Liver (tissue), 3 donors: ENCODE measurements around the gene GUCA2A.

ENCODE experiments used
- CTCF ChIP-seq: fragments of 150-350 bp; IDR thresholded peaks from 2 replicates; pipeline ENCODE4 v1.5.1; 2017; ENCODE audit warnings: improper control_type of control experiment, low read depth, low read length; ENCODE audit not compliant: missing input control
- EGR1 ChIP-seq, 2 donors: IDR thresholded peaks; 2 replicates each; pipeline ENCODE4 v1.6.1; 2016 to 2018; ENCODE audit warnings: antibody characterized with exemption in 2 of 2, low read depth in 2 of 2
- GABPA ChIP-seq, 2 donors: IDR thresholded peaks in 1 of 2; conservative IDR thresholded peaks in 1 of 2; 2 replicates each; pipeline ENCODE4 v1.6.1; 2016; ENCODE audit warnings: antibody characterized with exemption in 2 of 2, mild to moderate bottlenecking in 1 of 2, moderate library complexity in 1 of 2
- JUND ChIP-seq, 2 donors: IDR thresholded peaks; 2 replicates each; pipeline ENCODE4 v1.6.1; 2016; ENCODE audit warnings: antibody characterized with exemption in 2 of 2
- MAX ChIP-seq: IDR thresholded peaks from 2 replicates; pipeline ENCODE4 v1.6.1; 2016; ENCODE audit warnings: antibody characterized with exemption
- RAD21 ChIP-seq, 2 donors: IDR thresholded peaks; 2 replicates each; pipeline ENCODE4 v1.6.1; 2016; ENCODE audit warnings: antibody characterized with exemption in 2 of 2, mild to moderate bottlenecking in 2 of 2
- SP1 ChIP-seq: IDR thresholded peaks from 2 replicates; pipeline ENCODE4 v1.6.1; 2018; ENCODE audit warnings: antibody characterized with exemption, mild to moderate bottlenecking
- TAF1 ChIP-seq: conservative IDR thresholded peaks from 2 replicates; pipeline ENCODE4 v1.6.1; 2016; ENCODE audit warnings: antibody characterized with exemption, mild to moderate bottlenecking
- YY1 ChIP-seq: IDR thresholded peaks from 2 replicates; pipeline ENCODE4 v1.6.1; 2016; ENCODE audit warnings: antibody characterized with exemption, mild to moderate bottlenecking
- TF ChIP-seq, protein P1 (sequence below): IDR thresholded peaks from 2 replicates; pipeline ENCODE4 v1.6.1; 2016; ENCODE audit warnings: antibody characterized with exemption, mild to moderate bottlenecking
- TF ChIP-seq, protein P2 (sequence below): IDR thresholded peaks from 2 replicates; pipeline ENCODE4 v1.6.1; 2016; ENCODE audit warnings: antibody characterized with exemption
- donor health status: healthy.
- donor health status: healthy.

DNA sequence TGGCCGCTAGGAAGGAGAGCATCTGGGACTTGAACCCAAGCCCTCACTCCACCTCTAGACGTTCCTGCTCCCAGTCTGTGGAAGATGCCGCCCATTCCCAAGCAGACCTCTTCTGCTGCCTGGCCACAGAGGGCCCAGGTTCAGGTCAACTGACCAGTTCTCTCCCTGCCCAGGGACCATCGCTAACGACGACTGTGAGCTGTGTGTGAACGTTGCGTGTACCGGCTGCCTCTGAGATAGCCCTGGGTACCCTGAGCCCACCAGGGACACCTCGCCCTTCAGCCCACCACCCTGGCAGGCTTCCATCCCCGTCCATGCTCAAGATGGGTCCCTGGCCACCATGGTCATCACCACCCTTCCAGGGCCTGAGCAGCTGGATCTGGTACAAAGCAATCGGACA is 9.2 kb downstream of the GUCA2A start:
- TF ChIP-seq JUND (IDR thresholded peaks at IDR 0.05) = no peak
- TF ChIP-seq SP1 = no peak
- TF ChIP-seq CTCF = no peak
- TF ChIP-seq RAD21 (IDR thresholded peaks at IDR 0.05) = no peak
- no peak for TF ChIP-seq MAX
- TF ChIP-seq YY1 = no peak
- TF ChIP-seq, protein P1, sequence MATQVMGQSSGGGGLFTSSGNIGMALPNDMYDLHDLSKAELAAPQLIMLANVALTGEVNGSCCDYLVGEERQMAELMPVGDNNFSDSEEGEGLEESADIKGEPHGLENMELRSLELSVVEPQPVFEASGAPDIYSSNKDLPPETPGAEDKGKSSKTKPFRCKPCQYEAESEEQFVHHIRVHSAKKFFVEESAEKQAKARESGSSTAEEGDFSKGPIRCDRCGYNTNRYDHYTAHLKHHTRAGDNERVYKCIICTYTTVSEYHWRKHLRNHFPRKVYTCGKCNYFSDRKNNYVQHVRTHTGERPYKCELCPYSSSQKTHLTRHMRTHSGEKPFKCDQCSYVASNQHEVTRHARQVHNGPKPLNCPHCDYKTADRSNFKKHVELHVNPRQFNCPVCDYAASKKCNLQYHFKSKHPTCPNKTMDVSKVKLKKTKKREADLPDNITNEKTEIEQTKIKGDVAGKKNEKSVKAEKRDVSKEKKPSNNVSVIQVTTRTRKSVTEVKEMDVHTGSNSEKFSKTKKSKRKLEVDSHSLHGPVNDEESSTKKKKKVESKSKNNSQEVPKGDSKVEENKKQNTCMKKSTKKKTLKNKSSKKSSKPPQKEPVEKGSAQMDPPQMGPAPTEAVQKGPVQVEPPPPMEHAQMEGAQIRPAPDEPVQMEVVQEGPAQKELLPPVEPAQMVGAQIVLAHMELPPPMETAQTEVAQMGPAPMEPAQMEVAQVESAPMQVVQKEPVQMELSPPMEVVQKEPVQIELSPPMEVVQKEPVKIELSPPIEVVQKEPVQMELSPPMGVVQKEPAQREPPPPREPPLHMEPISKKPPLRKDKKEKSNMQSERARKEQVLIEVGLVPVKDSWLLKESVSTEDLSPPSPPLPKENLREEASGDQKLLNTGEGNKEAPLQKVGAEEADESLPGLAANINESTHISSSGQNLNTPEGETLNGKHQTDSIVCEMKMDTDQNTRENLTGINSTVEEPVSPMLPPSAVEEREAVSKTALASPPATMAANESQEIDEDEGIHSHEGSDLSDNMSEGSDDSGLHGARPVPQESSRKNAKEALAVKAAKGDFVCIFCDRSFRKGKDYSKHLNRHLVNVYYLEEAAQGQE = no peak
- TF ChIP-seq, protein P2, sequence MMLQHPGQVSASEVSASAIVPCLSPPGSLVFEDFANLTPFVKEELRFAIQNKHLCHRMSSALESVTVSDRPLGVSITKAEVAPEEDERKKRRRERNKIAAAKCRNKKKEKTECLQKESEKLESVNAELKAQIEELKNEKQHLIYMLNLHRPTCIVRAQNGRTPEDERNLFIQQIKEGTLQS = no peak
- TF ChIP-seq GABPA (IDR thresholded peaks at IDR 0.05 in 1 of 2, conservative IDR thresholded peaks at IDR 0.05 in 1 of 2) = no peak
- TF ChIP-seq TAF1 = no peak
- TF ChIP-seq EGR1 (IDR thresholded peaks at IDR 0.05; ENCODE audit: low read depth in 2 of 2) = no peak
